H1 (cell line): ENCODE results near the gene NBPF6.
"Not testable (repeated sequence)": the region's sequence is repeated elsewhere in the genome, so short reads cannot be mapped to it uniquely, and the experiment has no call there.

ENCODE experiments used
- JUN ChIP-seq: IDR thresholded peaks from 2 replicates; pipeline ENCODE4 v1.6.1; 2011; ENCODE audit warnings: low read depth, mild to moderate bottlenecking, improper control_type of control experiment, low read length
- RXRA ChIP-seq: IDR thresholded peaks from 2 replicates; pipeline ENCODE4 v1.6.1; 2011; ENCODE audit warnings: low read depth, mild to moderate bottlenecking, low read length, moderate library complexity; ENCODE audit not compliant: insufficient read depth
- TEAD4 ChIP-seq: IDR thresholded peaks from 2 replicates; pipeline ENCODE4 v1.6.1; 2012; ENCODE audit warnings: low read depth, low read length, inconsistent platforms, mixed read lengths
- TF ChIP-seq, protein P1 (sequence below), 3 experiments: IDR thresholded peaks; 1 replicate in 2 of 3; 2 replicates in 1 of 3; pipeline versions ENCODE4 v1.5.1 to v1.6.1; 2011; ENCODE audit warnings: low read length in 3 of 3, mild to moderate bottlenecking in 3 of 3, inconsistent platforms in 2 of 3, low read depth in 1 of 3, moderate library complexity in 1 of 3; ENCODE audit not compliant: insufficient read depth in 1 of 3; ENCODE audit errors: control extremely low read depth in 1 of 3

DNA sequence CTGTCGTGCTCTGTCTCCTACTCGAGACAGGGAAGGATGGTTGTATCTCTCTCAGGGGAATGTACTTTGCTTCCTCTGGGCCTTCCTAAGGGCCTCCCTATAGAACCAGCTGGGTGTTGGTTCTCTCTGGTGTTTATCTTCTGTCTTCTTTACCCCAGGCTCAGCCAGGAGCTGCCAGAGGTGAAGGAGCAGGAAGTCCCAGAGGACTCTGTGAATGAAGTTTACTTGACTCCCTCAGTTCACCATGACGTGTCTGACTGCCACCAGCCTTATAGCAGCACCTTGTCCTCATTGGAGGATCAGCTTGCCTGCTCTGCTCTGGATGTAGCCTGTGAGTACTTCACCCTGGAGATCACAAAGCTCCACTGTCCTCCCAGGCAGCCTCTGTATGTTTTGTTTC lies 11.6 kb downstream of the NBPF6 start:
- TF ChIP-seq, protein P1, sequence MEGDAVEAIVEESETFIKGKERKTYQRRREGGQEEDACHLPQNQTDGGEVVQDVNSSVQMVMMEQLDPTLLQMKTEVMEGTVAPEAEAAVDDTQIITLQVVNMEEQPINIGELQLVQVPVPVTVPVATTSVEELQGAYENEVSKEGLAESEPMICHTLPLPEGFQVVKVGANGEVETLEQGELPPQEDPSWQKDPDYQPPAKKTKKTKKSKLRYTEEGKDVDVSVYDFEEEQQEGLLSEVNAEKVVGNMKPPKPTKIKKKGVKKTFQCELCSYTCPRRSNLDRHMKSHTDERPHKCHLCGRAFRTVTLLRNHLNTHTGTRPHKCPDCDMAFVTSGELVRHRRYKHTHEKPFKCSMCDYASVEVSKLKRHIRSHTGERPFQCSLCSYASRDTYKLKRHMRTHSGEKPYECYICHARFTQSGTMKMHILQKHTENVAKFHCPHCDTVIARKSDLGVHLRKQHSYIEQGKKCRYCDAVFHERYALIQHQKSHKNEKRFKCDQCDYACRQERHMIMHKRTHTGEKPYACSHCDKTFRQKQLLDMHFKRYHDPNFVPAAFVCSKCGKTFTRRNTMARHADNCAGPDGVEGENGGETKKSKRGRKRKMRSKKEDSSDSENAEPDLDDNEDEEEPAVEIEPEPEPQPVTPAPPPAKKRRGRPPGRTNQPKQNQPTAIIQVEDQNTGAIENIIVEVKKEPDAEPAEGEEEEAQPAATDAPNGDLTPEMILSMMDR (IDR thresholded peaks at IDR 0.05; ENCODE audit: control extremely low read depth in 1 of 3, insufficient read depth in 1 of 3, low read depth in 1 of 3, low read length in 3 of 3) = not testable (repeated sequence)
- TF ChIP-seq TEAD4, JUN, RXRA: not testable (repeated sequence)
